Measurements from ENCODE around the gene UGT2A2.

The UGT2A2 gene

GRCh38 chr4:69568787-69569186 lies 70.7 kb downstream of the UGT2A2 start:
- no peak for DNase-seq

GRCh38 chr4:69563424-69563823 lies 76.0 kb downstream of the UGT2A2 start:
- no peak for DNase-seq

GRCh38 chr4:69549651-69550050 lies 89.8 kb downstream of the UGT2A2 start:
- DNase-seq = no peak

GRCh38 chr4:69546134-69546765 lies 93.2 kb downstream of the UGT2A2 start:
- DNase-seq = no peak

Data from CD4-positive, alpha-beta T cell treated with Interleukin-4 for 4 hours (primary cell).